HL-60 (cell line): ENCODE measurements around the gene ABL1.

Experiments used
- GABPA ChIP-seq: IDR thresholded peaks from 2 replicates; pipeline ENCODE4 v1.6.1; 2012; ENCODE audit warnings: low read depth
- POLR2AphosphoS5 ChIP-seq: IDR thresholded peaks from 2 replicates; pipeline ENCODE4 v1.6.1; 2012; ENCODE audit warnings: low read depth
- TF ChIP-seq, protein P1 (sequence below): IDR thresholded peaks from one replicate; pipeline ENCODE4 v1.5.1; 2011; ENCODE audit warnings: low read length, control low read depth, inconsistent platforms; ENCODE audit not compliant: insufficient read depth

- no peak; the same call in 1 of the 2 replicates for TF ChIP-seq POLR2AphosphoS5
- TF ChIP-seq, protein P1, sequence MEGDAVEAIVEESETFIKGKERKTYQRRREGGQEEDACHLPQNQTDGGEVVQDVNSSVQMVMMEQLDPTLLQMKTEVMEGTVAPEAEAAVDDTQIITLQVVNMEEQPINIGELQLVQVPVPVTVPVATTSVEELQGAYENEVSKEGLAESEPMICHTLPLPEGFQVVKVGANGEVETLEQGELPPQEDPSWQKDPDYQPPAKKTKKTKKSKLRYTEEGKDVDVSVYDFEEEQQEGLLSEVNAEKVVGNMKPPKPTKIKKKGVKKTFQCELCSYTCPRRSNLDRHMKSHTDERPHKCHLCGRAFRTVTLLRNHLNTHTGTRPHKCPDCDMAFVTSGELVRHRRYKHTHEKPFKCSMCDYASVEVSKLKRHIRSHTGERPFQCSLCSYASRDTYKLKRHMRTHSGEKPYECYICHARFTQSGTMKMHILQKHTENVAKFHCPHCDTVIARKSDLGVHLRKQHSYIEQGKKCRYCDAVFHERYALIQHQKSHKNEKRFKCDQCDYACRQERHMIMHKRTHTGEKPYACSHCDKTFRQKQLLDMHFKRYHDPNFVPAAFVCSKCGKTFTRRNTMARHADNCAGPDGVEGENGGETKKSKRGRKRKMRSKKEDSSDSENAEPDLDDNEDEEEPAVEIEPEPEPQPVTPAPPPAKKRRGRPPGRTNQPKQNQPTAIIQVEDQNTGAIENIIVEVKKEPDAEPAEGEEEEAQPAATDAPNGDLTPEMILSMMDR: no peak
- no peak for TF ChIP-seq GABPA
Observed at GRCh38 chr9:130895038-130895437, 60.0 kb downstream of the ABL1 start.
